ENCODE measurements around the gene POU2AF3. TPM values are rescaled to one million over a fixed set of nuclear protein-coding genes. Genes with fewer than 3 reads are reported as not detected.

POU2AF3 gene
- total RNA-seq, 3 donors from 2014 or later (not counting 1 experiment from before 2014, with no cell fraction given): not detected

- H3K27ac ChIP-seq (ENCODE audit: low read length): no peak overlapping the region
- peaks cover 9 to 17% of the 10 kb centered on the region in 2 donors for H3K27me3 Mint-ChIP-seq (ENCODE audit: low read depth in 2 of 2)
Observed at GRCh38 chr11:111253630-111254029, 44.7 kb upstream of the POU2AF3 start.

GRCh38 chr11:111258046-111258445 lies 40.3 kb upstream of the POU2AF3 start:
- intact Hi-C loops (cut with micrococcal nuclease): no loop called here
- no peak overlapping the region for H3K27ac ChIP-seq (ENCODE audit: low read length)

More at GRCh38 chr11:111253630-111254029, 44.7 kb upstream of the POU2AF3 start:
- Mint-ChIP-seq H3K4me3 (no peak overlapping the region), H3K4me1 (no peaks in the 10 kb centered on the region), H3K27ac (no peak overlapping the region), H3K36me3 (no peaks in the 10 kb centered on the region), H3K9me3 (no peaks in the 10 kb centered on the region)
- Histone ChIP-seq H3K27me3 (ENCODE audit: control insufficient read depth, insufficient read depth, low read length) (no peaks in the 10 kb centered on the region), H3K4me1 (ENCODE audit: control insufficient read depth, insufficient read depth, low read length) (no peaks in the 10 kb centered on the region), H3K4me3 (ENCODE audit: low read length) (no peak overlapping the region), H3K36me3 (ENCODE audit: control insufficient read depth, insufficient read depth, low read length) (no peaks in the 10 kb centered on the region), H3K9me3 (ENCODE audit: control insufficient read depth, insufficient read depth, low read length) (no peaks in the 10 kb centered on the region)
- intact Hi-C loops (cut with micrococcal nuclease): no loop called here
- WGBS (ENCODE audit: insufficient coverage): 84% methylated on average over 5 of the region's 5 CpGs
- ATAC-seq (no peak), DNase-seq (no peak)
- TF ChIP-seq, protein P1, sequence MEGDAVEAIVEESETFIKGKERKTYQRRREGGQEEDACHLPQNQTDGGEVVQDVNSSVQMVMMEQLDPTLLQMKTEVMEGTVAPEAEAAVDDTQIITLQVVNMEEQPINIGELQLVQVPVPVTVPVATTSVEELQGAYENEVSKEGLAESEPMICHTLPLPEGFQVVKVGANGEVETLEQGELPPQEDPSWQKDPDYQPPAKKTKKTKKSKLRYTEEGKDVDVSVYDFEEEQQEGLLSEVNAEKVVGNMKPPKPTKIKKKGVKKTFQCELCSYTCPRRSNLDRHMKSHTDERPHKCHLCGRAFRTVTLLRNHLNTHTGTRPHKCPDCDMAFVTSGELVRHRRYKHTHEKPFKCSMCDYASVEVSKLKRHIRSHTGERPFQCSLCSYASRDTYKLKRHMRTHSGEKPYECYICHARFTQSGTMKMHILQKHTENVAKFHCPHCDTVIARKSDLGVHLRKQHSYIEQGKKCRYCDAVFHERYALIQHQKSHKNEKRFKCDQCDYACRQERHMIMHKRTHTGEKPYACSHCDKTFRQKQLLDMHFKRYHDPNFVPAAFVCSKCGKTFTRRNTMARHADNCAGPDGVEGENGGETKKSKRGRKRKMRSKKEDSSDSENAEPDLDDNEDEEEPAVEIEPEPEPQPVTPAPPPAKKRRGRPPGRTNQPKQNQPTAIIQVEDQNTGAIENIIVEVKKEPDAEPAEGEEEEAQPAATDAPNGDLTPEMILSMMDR (IDR thresholded peaks at IDR 0.05): no peak

DNA sequence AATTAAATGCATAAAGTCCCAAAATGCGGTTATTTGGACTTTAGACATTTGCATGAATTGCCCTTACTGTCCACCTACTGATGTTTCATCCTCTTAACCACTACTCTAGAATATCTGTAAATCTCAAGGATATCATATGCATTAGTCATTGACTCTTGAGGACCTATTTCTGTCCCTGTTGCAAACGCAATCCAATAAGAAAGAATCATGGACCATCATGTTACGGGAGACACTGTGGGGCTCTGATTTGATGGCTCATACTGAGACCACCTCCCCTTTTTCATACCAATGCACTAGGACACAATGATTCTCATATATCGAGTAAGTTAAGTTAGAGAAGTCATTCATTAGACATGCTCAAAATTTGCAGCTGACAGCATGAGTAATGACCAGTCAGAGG lies 38.5 kb upstream of the POU2AF3 start:
- Mint-ChIP-seq H3K4me3 (no peak overlapping the region), H3K9me3 (no peaks in the 10 kb centered on the region), H3K4me1 (no peaks in the 10 kb centered on the region), H3K36me3 (no peaks in the 10 kb centered on the region), H3K27ac (no peak overlapping the region), H3K27me3 (ENCODE audit: low read depth in 2 of 2) (peaks cover 3 to 8% of the 10 kb centered on the region in 2 donors)
- no peaks in the 10 kb centered on the region for H3K27me3 ChIP-seq (ENCODE audit: control insufficient read depth, insufficient read depth, low read length)
- 89% methylated on average over 4 of the region's 4 CpGs for WGBS (ENCODE audit: insufficient coverage)
- TF ChIP-seq, protein P1 (IDR thresholded peaks at IDR 0.05): no peak
- intact Hi-C loops (cut with micrococcal nuclease): no loop called here
- H3K36me3 ChIP-seq (ENCODE audit: control insufficient read depth, insufficient read depth, low read length): no peaks in the 10 kb centered on the region
- H3K9me3 ChIP-seq (ENCODE audit: control insufficient read depth, insufficient read depth, low read length): no peaks in the 10 kb centered on the region
- no peak overlapping the region for H3K4me3 ChIP-seq (ENCODE audit: low read length)
- H3K4me1 ChIP-seq (ENCODE audit: control insufficient read depth, insufficient read depth, low read length): no peaks in the 10 kb centered on the region
- no peak for DNase-seq
- H3K27ac ChIP-seq (ENCODE audit: low read length): no peak overlapping the region
- no peak for ATAC-seq

More at GRCh38 chr11:111258046-111258445, 40.3 kb upstream of the POU2AF3 start:
- Mint-ChIP-seq H3K36me3 (no peaks in the 10 kb centered on the region), H3K27me3 (ENCODE audit: low read depth in 2 of 2) (peaks cover 3 to 8% of the 10 kb centered on the region in 2 donors), H3K4me1 (no peaks in the 10 kb centered on the region), H3K9me3 (no peaks in the 10 kb centered on the region), H3K4me3 (no peak overlapping the region), H3K27ac (no peak overlapping the region)
- no peaks in the 10 kb centered on the region for H3K27me3 ChIP-seq (ENCODE audit: control insufficient read depth, insufficient read depth, low read length)
- H3K36me3 ChIP-seq (ENCODE audit: control insufficient read depth, insufficient read depth, low read length): no peaks in the 10 kb centered on the region
- H3K4me3 ChIP-seq (ENCODE audit: low read length): no peak overlapping the region
- ATAC-seq (no peak), DNase-seq (no peak)
- WGBS (ENCODE audit: insufficient coverage): 21% methylated on average over 2 of the region's 4 CpGs
- H3K9me3 ChIP-seq (ENCODE audit: control insufficient read depth, insufficient read depth, low read length): no peaks in the 10 kb centered on the region
- no peaks in the 10 kb centered on the region for H3K4me1 ChIP-seq (ENCODE audit: control insufficient read depth, insufficient read depth, low read length)
- TF ChIP-seq, protein P1 (IDR thresholded peaks at IDR 0.05): no peak

DNA sequence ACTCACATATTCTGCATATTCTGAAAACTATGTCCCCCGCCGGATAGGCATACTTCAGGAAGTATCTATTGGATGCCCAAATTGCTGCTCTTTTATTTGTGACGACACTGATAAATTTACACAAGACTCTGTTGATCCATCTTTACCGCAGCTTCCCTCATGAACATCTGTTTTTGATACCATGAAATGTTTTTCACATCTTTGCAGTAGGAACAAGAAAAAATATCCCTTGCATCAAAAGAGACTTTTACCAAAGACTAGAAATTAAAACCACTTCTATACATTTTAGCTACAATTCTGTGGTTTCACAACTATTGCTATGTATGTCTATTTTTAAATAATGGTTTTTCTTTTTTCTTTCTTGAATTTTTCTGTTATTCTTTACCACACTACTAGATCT lies 37.5 kb upstream of the POU2AF3 start:
- Mint-ChIP-seq H3K4me3 (no peak overlapping the region), H3K27ac (no peak overlapping the region), H3K36me3 (no peaks in the 10 kb centered on the region), H3K9me3 (no peaks in the 10 kb centered on the region), H3K27me3 (ENCODE audit: low read depth in 2 of 2) (peaks cover 3 to 8% of the 10 kb centered on the region in 2 donors), H3K4me1 (no peaks in the 10 kb centered on the region)
- H3K9me3 ChIP-seq (ENCODE audit: control insufficient read depth, insufficient read depth, low read length): no peaks in the 10 kb centered on the region
- TF ChIP-seq, protein P1 (IDR thresholded peaks at IDR 0.05): no peak
- H3K27ac ChIP-seq (ENCODE audit: low read length): no peak overlapping the region
- H3K4me3 ChIP-seq (ENCODE audit: low read length): no peak overlapping the region
- no peaks in the 10 kb centered on the region for H3K4me1 ChIP-seq (ENCODE audit: control insufficient read depth, insufficient read depth, low read length)
- DNase-seq (no peak), ATAC-seq (no peak)
- 61% methylated on average over 4 of the region's 4 CpGs for WGBS (ENCODE audit: insufficient coverage)
- intact Hi-C loops (cut with micrococcal nuclease): no loop called here
- no peaks in the 10 kb centered on the region for H3K27me3 ChIP-seq (ENCODE audit: control insufficient read depth, insufficient read depth, low read length)
- H3K36me3 ChIP-seq (ENCODE audit: control insufficient read depth, insufficient read depth, low read length): no peaks in the 10 kb centered on the region

All from natural killer cell (primary cell).